Forelimb muscle (tissue), 1 donor: ENCODE measurements around the gene TCL1B. TPM values are rescaled to one million over a fixed set of nuclear protein-coding genes. Genes with fewer than 3 reads are reported as not detected.
"Not testable (repeated sequence)": the region's sequence is repeated elsewhere in the genome, so short reads cannot be mapped to it uniquely, and the experiment has no call there.

Experiments
- DNase-seq: peaks from one replicate; pipeline ENCODE4 v3.0.0-alpha.2; 2013; ENCODE audit warnings: low read depth
- polyA plus RNA-seq: library from polyadenylated mRNA; unstranded; fragments of 120-200 nt; gene quantifications from one replicate; pipeline ENCODE4 v1.2.1, GENCODE V29; 2013; ENCODE audit not compliant: insufficient read length

TCL1B gene
- 0.11 TPM for polyA plus RNA-seq

- DNase-seq: no peak
Observed at GRCh38 chr14:95685978-95686922, at the start of gene TCL1B. TCL1B (plus strand) TSS chr14:95686426; CDS start chr14:95686468, 42 bp downstream.

GRCh38 chr14:95644981-95645380, 41.2 kb upstream of the TCL1B start:
- no peak for DNase-seq

- no peak for DNase-seq
Observed at GRCh38 chr14:95645389-95645996, 40.7 kb upstream of the TCL1B start.

GRCh38 chr14:95647926-95648325, 38.3 kb upstream of the TCL1B start:
- DNase-seq: no peak

- DNase-seq: no peak
Observed at GRCh38 chr14:95649230-95649629, 37.0 kb upstream of the TCL1B start.

GRCh38 chr14:95651028-95651427, 35.2 kb upstream of the TCL1B start:
- DNase-seq: no peak

GRCh38 chr14:95651821-95652583, 34.2 kb upstream of the TCL1B start:
- DNase-seq: no peak

GRCh38 chr14:95652690-95653089, 33.5 kb upstream of the TCL1B start:
- no peak for DNase-seq

- no peak for DNase-seq
Observed at GRCh38 chr14:95655461-95655860, 30.8 kb upstream of the TCL1B start.

GRCh38 chr14:95656634-95657033, 29.6 kb upstream of the TCL1B start:
- no peak for DNase-seq

- DNase-seq: no peak
Observed at GRCh38 chr14:95657454-95657853, 28.8 kb upstream of the TCL1B start.

GRCh38 chr14:95659293-95659989, 26.8 kb upstream of the TCL1B start:
- no peak for DNase-seq

- DNase-seq: no peak
Observed at GRCh38 chr14:95659990-95660385, 26.2 kb upstream of the TCL1B start.

GRCh38 chr14:95660651-95661515, 25.3 kb upstream of the TCL1B start:
- no peak for DNase-seq

- DNase-seq: no peak
Observed at GRCh38 chr14:95662376-95663186, 23.6 kb upstream of the TCL1B start.

- no peak for DNase-seq
Observed at GRCh38 chr14:95663226-95663797, 22.9 kb upstream of the TCL1B start.

GRCh38 chr14:95664066-95664465, 22.2 kb upstream of the TCL1B start:
- no peak for DNase-seq

GRCh38 chr14:95664546-95664945, 21.7 kb upstream of the TCL1B start:
- DNase-seq: no peak

GRCh38 chr14:95665530-95665929, 20.7 kb upstream of the TCL1B start:
- not testable (repeated sequence) for DNase-seq
